A673 (cell line): ENCODE results near the gene PES1. TPM values are rescaled to one million over a fixed set of nuclear protein-coding genes. Genes with fewer than 3 reads are reported as not detected.
"Not testable (repeated sequence)": the region's sequence is repeated elsewhere in the genome, so short reads cannot be mapped to it uniquely, and the experiment has no call there.

Source experiments
- BruUV-seq: library from RNA; stranded (reverse); fragments of 400-500 nt; replicated peaks from 2 replicates; lab custom pipeline; 2021; lab: Mats Ljungman, UMichigan
- CTCF ChIA-PET: fragments of 300-600 bp; sonication (Branson Sonifier 250); formaldehyde crosslinking; loops from one replicate; lab custom pipeline; 2022; ENCODE audit warnings: antibody characterized with exemption; lab: Charles Lee
- POLR2A ChIA-PET: fragments of 300-600 bp; sonication (Branson Sonifier 250); formaldehyde crosslinking; loops from one replicate; lab custom pipeline; 2022; ENCODE audit warnings: antibody characterized with exemption; ENCODE audit not compliant: low non-redundant PET; lab: Charles Lee
- DNase-seq: peaks from one replicate; pipeline ENCODE4 v3.0.0-alpha.2; 2015; ENCODE audit warnings: low spot score
- H3K27ac ChIP-seq: fragments of 200-600 bp; sonication (generic); 2 replicates; pipeline ENCODE4 v1.5.1; 2016; ENCODE audit warnings: mixed run types, low read depth, mild to moderate bottlenecking, mixed read lengths, antibody characterized with exemption, low read length; ENCODE audit not compliant: poor library complexity, severe bottlenecking
- H3K27me3 ChIP-seq: fragments of 200-600 bp; sonication (generic); replicated peaks from 2 replicates; pipeline ENCODE4 v1.6.1; 2017; ENCODE audit warnings: mixed run types, low read depth, mild to moderate bottlenecking, mixed read lengths, antibody characterized with exemption, low read length; ENCODE audit not compliant: insufficient read depth, poor library complexity
- H3K36me3 ChIP-seq: fragments of 200-600 bp; sonication (generic); 2 replicates; pipeline ENCODE4 v1.6.1; 2016; ENCODE audit warnings: mixed run types, mild to moderate bottlenecking, mixed read lengths, antibody characterized with exemption, low read length; ENCODE audit not compliant: insufficient read depth, poor library complexity, severe bottlenecking
- H3K4me1 ChIP-seq: fragments of 200-600 bp; sonication (generic); 2 replicates; pipeline ENCODE4 v1.6.1; 2017; ENCODE audit warnings: mixed run types, mild to moderate bottlenecking, mixed read lengths, antibody characterized with exemption, low read length; ENCODE audit not compliant: insufficient read depth, poor library complexity, severe bottlenecking
- H3K4me3 ChIP-seq: fragments of 200-600 bp; sonication (generic); 2 replicates; pipeline ENCODE4 v1.5.1; 2016; ENCODE audit warnings: low read depth, mixed run types, mild to moderate bottlenecking, mixed read lengths, low read length; ENCODE audit not compliant: poor library complexity, severe bottlenecking
- H3K9me3 ChIP-seq: fragments of 200-600 bp; sonication (generic); 2 replicates; pipeline ENCODE4 v1.6.1; 2016; ENCODE audit warnings: mixed run types, low read depth, mild to moderate bottlenecking, mixed read lengths, antibody characterized with exemption, low read length; ENCODE audit not compliant: poor library complexity, severe bottlenecking
- CTCF ChIP-seq: fragments of 300-800, 200-600 bp; sonication (generic); conservative IDR thresholded peaks from 2 replicates; pipeline ENCODE4 v1.5.1; 2017; ENCODE audit warnings: low read depth, mild to moderate bottlenecking, antibody characterized with exemption, low read length, moderate library complexity, mixed read lengths
- EZH2 ChIP-seq: fragments of 200-600 bp; sonication (generic); IDR thresholded peaks from 2 replicates; pipeline ENCODE4 v1.6.1; 2017; ENCODE audit warnings: borderline replicate concordance, low read depth, mild to moderate bottlenecking, mixed read lengths, antibody characterized with exemption, low read length; ENCODE audit not compliant: poor library complexity, severe bottlenecking
- intact Hi-C: fragments of 100-400 bp; cut with micrococcal nuclease; formaldehyde crosslinking; loops from one replicate; pipeline ENCODE4 v1.10.0; 2022; ENCODE audit not compliant: unreplicated experiment
- total RNA-seq: library from RNA; stranded (reverse); gene quantifications from 2 replicates; pipeline ENCODE4 v1.2.3, GENCODE V29; 2021

PES1 gene
- total RNA-seq, 1 experiment from 2014 or later = 175 TPM

GRCh38 chr22:30553971-30554370, 37.7 kb downstream of the PES1 start:
- Histone ChIP-seq H3K4me3 (no peak overlapping the region), H3K36me3 (no peaks in the 10 kb centered on the region), H3K27ac (no peak overlapping the region), H3K9me3 (no peaks in the 10 kb centered on the region), H3K4me1 (no peaks in the 10 kb centered on the region), H3K27me3 (no peaks in the 10 kb centered on the region)
- POLR2A ChIA-PET = no interaction called here
- TF ChIP-seq EZH2 (no peak), CTCF (no peak)
- BruUV-seq = no TSS peak
- CTCF ChIA-PET = no interaction called here
- DNase-seq = no peak
- intact Hi-C loops = no loop called here

- no peaks in the 10 kb centered on the region for H3K9me3 ChIP-seq
- no peaks in the 10 kb centered on the region for H3K4me1 ChIP-seq
- intact Hi-C loops = no loop called here
- ChIA-PET CTCF (no interaction called here), POLR2A (no interaction called here)
- no peak overlapping the region for H3K27ac ChIP-seq
- BruUV-seq = no TSS peak
- no peaks in the 10 kb centered on the region for H3K36me3 ChIP-seq
- TF ChIP-seq EZH2 = no peak
- no peak for TF ChIP-seq CTCF
- H3K4me3 ChIP-seq = no peak overlapping the region
- no peaks in the 10 kb centered on the region for H3K27me3 ChIP-seq
- no peak for DNase-seq
These were observed 39.0 kb downstream of the PES1 start for GRCh38 chr22:30552719-30553118.

GRCh38 chr22:30551813-30552212, 39.9 kb downstream of the PES1 start:
- H3K27me3 ChIP-seq, POLR2A ChIA-PET, CTCF ChIA-PET, H3K4me1 ChIP-seq, H3K36me3 ChIP-seq, BruUV-seq, H3K4me3 ChIP-seq, DNase-seq, H3K27ac ChIP-seq, H3K9me3 ChIP-seq, intact Hi-C loops: not testable (repeated sequence)

- Histone ChIP-seq H3K4me3 (no peak overlapping the region), H3K27me3 (peaks cover 4% of the 10 kb centered on the region), H3K9me3 (no peaks in the 10 kb centered on the region), H3K27ac (no peak overlapping the region), H3K4me1 (no peaks in the 10 kb centered on the region), H3K36me3 (no peaks in the 10 kb centered on the region)
- ChIA-PET CTCF (no interaction called here), POLR2A (no interaction called here)
- TF ChIP-seq EZH2 (no peak), CTCF (no peak)
- DNase-seq = no peak
- intact Hi-C loops = no loop called here
- no TSS peak for BruUV-seq
These were observed 44.5 kb downstream of the PES1 start for GRCh38 chr22:30547188-30547587.
